CD4-positive, alpha-beta memory T cell (primary cell): ENCODE data around the gene BMP7. TPM values are rescaled to one million over a fixed set of nuclear protein-coding genes. Genes with fewer than 3 reads are reported as not detected.

ENCODE experiments used
- CTCF ChIA-PET: fragments of 350-600 bp; sonication (Branson Sonifier 250); formaldehyde crosslinking; loops from one replicate; lab custom pipeline; 2021; ENCODE audit warnings: inconsistent platforms; ENCODE audit not compliant: partially characterized antibody; lab: Charles Lee
- POLR2A ChIA-PET: fragments of 350-600 bp; sonication (Branson Sonifier 250); formaldehyde crosslinking; loops from one replicate; lab custom pipeline; 2021; ENCODE audit not compliant: partially characterized antibody; lab: Charles Lee
- DNase-seq, 5 donors: peaks; one replicate each; pipeline versions ENCODE4 v3.0.0 to v3.0.0-alpha.2; 2020 to 2022; ENCODE audit warnings: mixed read lengths in 1 of 5
- H3K27ac ChIP-seq: one replicate; pipeline ENCODE4 v1.7.0; 2013; ENCODE audit warnings: low read depth, low read length
- H3K27me3 ChIP-seq: 2 replicates; pipeline ENCODE4 v1.7.0; 2013; ENCODE audit warnings: mild to moderate bottlenecking, low read length, moderate library complexity; ENCODE audit not compliant: insufficient read depth
- H3K36me3 ChIP-seq: 2 replicates; pipeline ENCODE4 v1.7.0; 2013; ENCODE audit warnings: mild to moderate bottlenecking, low read length, moderate library complexity; ENCODE audit not compliant: insufficient read depth
- H3K4me1 ChIP-seq: 2 replicates; pipeline ENCODE4 v1.7.0; 2013; ENCODE audit warnings: mild to moderate bottlenecking, low read length, moderate library complexity; ENCODE audit not compliant: insufficient read depth
- H3K4me3 ChIP-seq, 2 donors: one replicate each; pipeline ENCODE4 v1.7.0; 2013; ENCODE audit warnings: low read length in 2 of 2, mild to moderate bottlenecking in 1 of 2
- H3K9me3 ChIP-seq, 2 donors: one replicate each; pipeline ENCODE4 v1.7.0; 2013; ENCODE audit warnings: low read length in 2 of 2, control low read depth in 1 of 2; ENCODE audit not compliant: control insufficient read depth in 1 of 2
- H3K27ac Mint-ChIP-seq, 7 donors: one replicate each; pipeline ENCODE4 v1.8.0; 2020 to 2021; ENCODE audit warnings: mixed read lengths in 7 of 7, mild to moderate bottlenecking in 6 of 7, inconsistent platforms in 3 of 7, moderate library complexity in 3 of 7
- H3K27me3 Mint-ChIP-seq, 2 donors: one replicate each; pipeline ENCODE4 v1.8.0; 2020 to 2021; ENCODE audit warnings: mixed read lengths in 2 of 2
- H3K36me3 Mint-ChIP-seq, 2 donors: one replicate each; pipeline ENCODE4 v1.8.0; 2020 to 2021; ENCODE audit warnings: mixed read lengths in 2 of 2, inconsistent platforms in 1 of 2, mild to moderate bottlenecking in 1 of 2
- H3K4me1 Mint-ChIP-seq, 4 donors: one replicate each; pipeline ENCODE4 v1.8.0; 2020 to 2021; ENCODE audit warnings: mixed read lengths in 4 of 4, mild to moderate bottlenecking in 1 of 4
- H3K4me3 Mint-ChIP-seq, 8 donors: one replicate each; pipeline ENCODE4 v1.8.0; 2020 to 2021; ENCODE audit warnings: mixed read lengths in 8 of 8, mild to moderate bottlenecking in 7 of 8, moderate library complexity in 6 of 8, inconsistent platforms in 3 of 8
- H3K9me3 Mint-ChIP-seq, 8 donors: one replicate each; pipeline ENCODE4 v1.8.0; 2020 to 2021; ENCODE audit warnings: mixed read lengths in 8 of 8, mild to moderate bottlenecking in 5 of 8, inconsistent platforms in 3 of 8, moderate library complexity in 1 of 8
- intact Hi-C: fragments of 100-400 bp; cut with micrococcal nuclease; formaldehyde crosslinking; loops from one replicate; pipeline ENCODE4 v1.15.1; 2023
- polyA plus RNA-seq, 2 donors: library from polyadenylated mRNA; unstranded; fragments of 300-500 nt; fragmentation: Illumina TruSeq; gene quantifications; one replicate each; pipeline ENCODE4 v1.2.3, GENCODE V29; 2021
- total RNA-seq, 2 experiments: library from RNA; stranded (reverse); gene quantifications; one replicate each; pipeline ENCODE4 v1.2.3, GENCODE V29; 2021

The BMP7 gene
- total and polyA plus RNA-seq, 4 experiments from 2014 or later: not detected

- Histone ChIP-seq H3K27ac (no peak overlapping the region), H3K27me3 (no peaks in the 10 kb centered on the region), H3K4me1 (no peaks in the 10 kb centered on the region), H3K36me3 (no peaks in the 10 kb centered on the region), H3K4me3 (no peak overlapping the region), H3K9me3 (no peaks in the 10 kb centered on the region)
- DNase-seq: no peak
- Mint-ChIP-seq H3K36me3 (no peaks in the 10 kb centered on the region), H3K4me3 (no peak overlapping the region), H3K27me3 (peaks cover 7 to 13% of the 10 kb centered on the region in 2 donors), H3K27ac (no peak overlapping the region), H3K4me1 (no peaks in the 10 kb centered on the region), H3K9me3 (no peaks in the 10 kb centered on the region)
- intact Hi-C loops: no loop called here
- ChIA-PET CTCF (interaction anchor here (1.0 kb wide), 1 partner anchor 10 kb away, joined by 3 read pairs; no protein-coding TSS in a partner anchor), POLR2A (no interaction called here)
Measured at GRCh38 chr20:57131601-57132391, 134.6 kb downstream of the BMP7 start.

- intact Hi-C loops: no loop called here
- no peaks in the 10 kb centered on the region for H3K27me3 ChIP-seq
- no peaks in the 10 kb centered on the region for H3K36me3 ChIP-seq
- Mint-ChIP-seq H3K27me3 (peaks cover 7 to 13% of the 10 kb centered on the region in 2 donors), H3K4me1 (no peaks in the 10 kb centered on the region), H3K4me3 (no peak overlapping the region), H3K27ac (no peak overlapping the region), H3K9me3 (no peaks in the 10 kb centered on the region), H3K36me3 (no peaks in the 10 kb centered on the region)
- ChIA-PET CTCF (no interaction called here), POLR2A (no interaction called here)
- H3K4me3 ChIP-seq: no peak overlapping the region
- H3K27ac ChIP-seq: no peak overlapping the region
- no peaks in the 10 kb centered on the region for H3K9me3 ChIP-seq
- H3K4me1 ChIP-seq: no peaks in the 10 kb centered on the region
- no peak for DNase-seq
Measured at GRCh38 chr20:57131077-57131476, 135.4 kb downstream of the BMP7 start.

GRCh38 chr20:57130160-57130772 is 136.2 kb downstream of the BMP7 start:
- Histone ChIP-seq H3K4me3 (no peak overlapping the region), H3K36me3 (no peaks in the 10 kb centered on the region), H3K9me3 (no peaks in the 10 kb centered on the region), H3K27me3 (no peaks in the 10 kb centered on the region), H3K4me1 (no peaks in the 10 kb centered on the region), H3K27ac (no peak overlapping the region)
- H3K27ac Mint-ChIP-seq: no peak overlapping the region
- CTCF ChIA-PET: no interaction called here
- intact Hi-C loops: no loop called here
- H3K36me3 Mint-ChIP-seq: no peaks in the 10 kb centered on the region
- no peak for DNase-seq
- H3K4me1 Mint-ChIP-seq: no peaks in the 10 kb centered on the region
- POLR2A ChIA-PET: no interaction called here
- no peak overlapping the region for H3K4me3 Mint-ChIP-seq
- peaks cover 7 to 16% of the 10 kb centered on the region in 2 donors for H3K27me3 Mint-ChIP-seq
- no peaks in the 10 kb centered on the region for H3K9me3 Mint-ChIP-seq

GRCh38 chr20:57129303-57129702 is 137.1 kb downstream of the BMP7 start:
- H3K27me3 ChIP-seq: no peaks in the 10 kb centered on the region
- intact Hi-C loops: no loop called here
- Mint-ChIP-seq H3K27ac (no peak overlapping the region), H3K4me1 (no peaks in the 10 kb centered on the region), H3K27me3 (peaks cover 3 to 12% of the 10 kb centered on the region in 2 donors), H3K9me3 (peaks cover 0 to 1% (median 0%) of the 10 kb centered on the region in 8 donors), H3K36me3 (no peaks in the 10 kb centered on the region), H3K4me3 (no peak overlapping the region)
- ChIA-PET CTCF (no interaction called here), POLR2A (no interaction called here)
- no peak overlapping the region for H3K27ac ChIP-seq
- no peak for DNase-seq
- no peaks in the 10 kb centered on the region for H3K36me3 ChIP-seq
- H3K4me3 ChIP-seq: no peak overlapping the region
- no peaks in the 10 kb centered on the region for H3K4me1 ChIP-seq
- no peaks in the 10 kb centered on the region for H3K9me3 ChIP-seq

GRCh38 chr20:57128044-57128757 is 138.2 kb downstream of the BMP7 start:
- Mint-ChIP-seq H3K9me3 (peaks cover 0 to 1% (median 0%) of the 10 kb centered on the region in 8 donors), H3K36me3 (no peaks in the 10 kb centered on the region), H3K4me3 (no peak overlapping the region), H3K27me3 (peaks cover 5 to 12% of the 10 kb centered on the region in 2 donors), H3K27ac (no peak overlapping the region), H3K4me1 (no peaks in the 10 kb centered on the region)
- Histone ChIP-seq H3K4me3 (no peak overlapping the region), H3K36me3 (no peaks in the 10 kb centered on the region), H3K9me3 (no peaks in the 10 kb centered on the region), H3K27ac (no peak overlapping the region), H3K27me3 (no peaks in the 10 kb centered on the region), H3K4me1 (no peaks in the 10 kb centered on the region)
- ChIA-PET POLR2A (no interaction called here), CTCF (no interaction called here)
- intact Hi-C loops: no loop called here
- no peak for DNase-seq

- Histone ChIP-seq H3K27me3 (no peaks in the 10 kb centered on the region), H3K27ac (no peak overlapping the region), H3K9me3 (no peaks in the 10 kb centered on the region), H3K4me3 (no peak overlapping the region), H3K36me3 (no peaks in the 10 kb centered on the region), H3K4me1 (no peaks in the 10 kb centered on the region)
- ChIA-PET POLR2A (no interaction called here), CTCF (no interaction called here)
- Mint-ChIP-seq H3K36me3 (no peaks in the 10 kb centered on the region), H3K27me3 (peaks cover 4 to 9% of the 10 kb centered on the region in 2 donors), H3K9me3 (peaks cover 0 to 1% (median 0%) of the 10 kb centered on the region in 8 donors), H3K4me1 (no peaks in the 10 kb centered on the region), H3K4me3 (no peak overlapping the region), H3K27ac (no peak overlapping the region)
- no peak for DNase-seq
- intact Hi-C loops: no loop called here
Measured at GRCh38 chr20:57126481-57127092, 139.9 kb downstream of the BMP7 start.
